ENCODE measurements around the gene NUP85.

GRCh38 chr17:75270966-75271232 lies 65.4 kb downstream of the NUP85 start, which contains the start of gene MIF4GD:
- TF ChIP-seq EZH2 (IDR thresholded peaks at IDR 0.05; ENCODE audit: low read length, unreplicated experiment): no peak
- no peak for TF ChIP-seq CTCF (conservative IDR thresholded peaks at IDR 0.05; ENCODE audit: low read depth, low read length)
